Astrocyte (in vitro differentiated cells and primary cell): Measurements from ENCODE around the gene LINGO3. TPM values are rescaled to one million over a fixed set of nuclear protein-coding genes. Genes with fewer than 3 reads are reported as not detected.

Experiments
- DNase-seq: peaks from one replicate; pipeline ENCODE4 v3.0.0-alpha.2; 2010; ENCODE audit warnings: low read depth
- FAIRE-seq: peaks from 2 replicates; lab custom pipeline; 2011; peaks lifted over from hg19 to GRCh38; lab: Jason Lieb, UNC
- H2AFZ ChIP-seq: 2 replicates; pipeline ENCODE4 v1.6.0; 2012; ENCODE audit warnings: low read depth, low read length, inconsistent platforms
- H3K27ac ChIP-seq: 2 replicates; pipeline ENCODE4 v1.5.1; 2011; ENCODE audit warnings: low read depth, low read length, inconsistent platforms
- H3K27me3 ChIP-seq: 2 replicates; pipeline ENCODE4 v1.6.0; 2011; ENCODE audit warnings: low read length, inconsistent platforms; ENCODE audit not compliant: insufficient read depth
- H3K36me3 ChIP-seq: 2 replicates; pipeline ENCODE4 v1.5.1; 2011; ENCODE audit warnings: low read length, inconsistent platforms; ENCODE audit not compliant: insufficient read depth
- H3K4me1 ChIP-seq: 2 replicates; pipeline ENCODE4 v1.5.1; 2011; ENCODE audit warnings: low read length, inconsistent platforms; ENCODE audit not compliant: insufficient read depth
- H3K4me2 ChIP-seq: 2 replicates; pipeline ENCODE4 v1.6.0; 2012; ENCODE audit warnings: low read length, inconsistent platforms
- H3K4me3 ChIP-seq: 2 replicates; pipeline ENCODE4 v1.5.1; 2011; ENCODE audit warnings: low read depth, mild to moderate bottlenecking, low read length, inconsistent platforms; ENCODE audit not compliant: insufficient read depth
- H3K79me2 ChIP-seq: 2 replicates; pipeline ENCODE4 v1.6.0; 2012; ENCODE audit warnings: mild to moderate bottlenecking, low read length, inconsistent platforms; ENCODE audit not compliant: insufficient read depth
- H3K9ac ChIP-seq: 2 replicates; pipeline ENCODE4 v1.6.0; 2012; ENCODE audit warnings: mild to moderate bottlenecking, low read length, inconsistent platforms
- H3K9me3 ChIP-seq: 2 replicates; pipeline ENCODE4 v1.5.1; 2012; ENCODE audit warnings: low read depth, mild to moderate bottlenecking, low read length, inconsistent platforms; ENCODE audit not compliant: insufficient read depth
- H4K20me1 ChIP-seq: 2 replicates; pipeline ENCODE4 v1.6.0; 2012; ENCODE audit warnings: low read length, inconsistent platforms; ENCODE audit not compliant: insufficient read depth
- H3K27ac Mint-ChIP-seq: one replicate; pipeline ENCODE4 v1.8.0; 2021; ENCODE audit warnings: mild to moderate bottlenecking, mixed read lengths; ENCODE audit not compliant: unreplicated experiment
- H3K27me3 Mint-ChIP-seq: one replicate; pipeline ENCODE4 v1.8.0; 2021; ENCODE audit warnings: low read depth, mixed read lengths; ENCODE audit not compliant: unreplicated experiment
- H3K36me3 Mint-ChIP-seq: one replicate; pipeline ENCODE4 v1.8.0; 2021; ENCODE audit warnings: low read depth, mixed read lengths; ENCODE audit not compliant: unreplicated experiment
- H3K4me1 Mint-ChIP-seq: one replicate; pipeline ENCODE4 v1.8.0; 2021; ENCODE audit warnings: low read depth, mixed read lengths; ENCODE audit not compliant: unreplicated experiment
- H3K4me3 Mint-ChIP-seq: one replicate; pipeline ENCODE4 v1.8.0; 2021; ENCODE audit warnings: mild to moderate bottlenecking, moderate library complexity, mixed read lengths; ENCODE audit not compliant: unreplicated experiment
- H3K9me3 Mint-ChIP-seq: one replicate; pipeline ENCODE4 v1.8.0; 2021; ENCODE audit warnings: mild to moderate bottlenecking, mixed read lengths; ENCODE audit not compliant: unreplicated experiment
- CTCF ChIP-seq: IDR thresholded peaks from 2 replicates; pipeline ENCODE4 v1.5.1; 2011; ENCODE audit warnings: low read depth, mild to moderate bottlenecking, inconsistent platforms, low read length, moderate library complexity; ENCODE audit not compliant: insufficient read depth
- EZH2 ChIP-seq: IDR thresholded peaks from 2 replicates; pipeline ENCODE4 v1.6.1; 2012; ENCODE audit warnings: mild to moderate bottlenecking, low read length, inconsistent platforms; ENCODE audit not compliant: insufficient read depth
- total RNA-seq: library from RNA; stranded (reverse); gene quantifications from 2 replicates; pipeline ENCODE4 v1.2.1, GENCODE V29; 2021

The LINGO3 gene
- total RNA-seq, 1 donor from 2014 or later, result not detected

- DNase-seq, result no peak
- Mint-ChIP-seq H3K27me3 (peaks cover 2% of the 10 kb centered on the region), H3K9me3 (peaks cover 7% of the 10 kb centered on the region), H3K36me3 (peaks cover 3% of the 10 kb centered on the region), H3K4me3 (no peak overlapping the region), H3K27ac (no peak overlapping the region), H3K4me1 (no peaks in the 10 kb centered on the region)
- peaks cover 7% of the 10 kb centered on the region for H3K9me3 ChIP-seq
- peaks cover 2% of the 10 kb centered on the region for H3K36me3 ChIP-seq
- no peaks in the 10 kb centered on the region for H3K4me1 ChIP-seq
- H3K27ac ChIP-seq, result no peak overlapping the region
- TF ChIP-seq EZH2 (no peak), CTCF (no peak)
- no peak overlapping the region for H2AFZ ChIP-seq
- H4K20me1 ChIP-seq, result no peaks in the 10 kb centered on the region
- no peak overlapping the region for H3K4me3 ChIP-seq
- FAIRE-seq, result no peak
- no peaks in the 10 kb centered on the region for H3K79me2 ChIP-seq
- no peak overlapping the region for H3K9ac ChIP-seq
- no peak overlapping the region for H3K4me2 ChIP-seq
- H3K27me3 ChIP-seq, result no peaks in the 10 kb centered on the region
Measured at GRCh38 chr19:2317756-2318155, 9.8 kb upstream of the LINGO3 start.

DNA sequence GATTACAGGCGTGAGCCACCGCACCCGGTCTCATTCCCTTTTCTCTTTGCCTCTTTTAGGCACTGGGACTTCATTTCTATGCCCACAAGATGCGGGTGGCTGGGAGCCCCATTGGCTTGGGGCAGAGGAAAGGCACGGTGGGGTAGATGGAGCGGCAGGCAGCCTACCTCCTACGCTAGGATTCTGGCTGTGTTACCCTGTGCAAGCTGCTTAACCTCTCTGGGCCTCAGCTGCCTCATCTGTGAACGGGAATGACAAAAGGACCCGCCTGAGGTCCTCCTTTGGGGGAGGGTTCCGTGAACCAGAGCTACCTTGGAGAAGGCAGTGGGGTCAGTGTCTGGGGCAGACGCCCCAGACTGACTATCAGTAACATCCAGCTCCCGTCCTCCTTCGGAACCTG lies 9.3 kb upstream of the LINGO3 start:
- peaks cover 2% of the 10 kb centered on the region for H3K36me3 ChIP-seq
- H3K4me1 Mint-ChIP-seq, result no peaks in the 10 kb centered on the region
- peaks cover 7% of the 10 kb centered on the region for H3K9me3 Mint-ChIP-seq
- H3K9me3 ChIP-seq, result peaks cover 7% of the 10 kb centered on the region
- H3K9ac ChIP-seq, result no peak overlapping the region
- H3K27ac Mint-ChIP-seq, result no peak overlapping the region
- FAIRE-seq, result no peak
- DNase-seq, result no peak
- H3K4me3 Mint-ChIP-seq, result no peak overlapping the region
- no peaks in the 10 kb centered on the region for H3K4me1 ChIP-seq
- H2AFZ ChIP-seq, result no peak overlapping the region
- H3K4me2 ChIP-seq, result no peak overlapping the region
- peaks cover 2% of the 10 kb centered on the region for H3K27me3 Mint-ChIP-seq
- no peak overlapping the region for H3K4me3 ChIP-seq
- no peaks in the 10 kb centered on the region for H3K27me3 ChIP-seq
- H3K27ac ChIP-seq, result no peak overlapping the region
- H3K36me3 Mint-ChIP-seq, result peaks cover 3% of the 10 kb centered on the region
- TF ChIP-seq EZH2 (no peak), CTCF (no peak)
- no peaks in the 10 kb centered on the region for H4K20me1 ChIP-seq
- no peaks in the 10 kb centered on the region for H3K79me2 ChIP-seq

- no peaks in the 10 kb centered on the region for H3K27me3 ChIP-seq
- H3K9ac ChIP-seq, result no peak overlapping the region
- no peaks in the 10 kb centered on the region for H4K20me1 ChIP-seq
- no peaks in the 10 kb centered on the region for H3K79me2 ChIP-seq
- TF ChIP-seq EZH2 (no peak), CTCF (peak; percentile 32)
- peaks cover 7% of the 10 kb centered on the region for H3K9me3 ChIP-seq
- Mint-ChIP-seq H3K4me1 (no peaks in the 10 kb centered on the region), H3K9me3 (peaks cover 7% of the 10 kb centered on the region), H3K27me3 (peaks cover 7% of the 10 kb centered on the region), H3K4me3 (no peak overlapping the region), H3K27ac (no peak overlapping the region), H3K36me3 (peaks cover 3% of the 10 kb centered on the region)
- no peaks in the 10 kb centered on the region for H3K4me1 ChIP-seq
- H3K4me2 ChIP-seq, result peak overlapping the region; percentile 36
- DNase-seq (no peak), FAIRE-seq (no peak)
- no peak overlapping the region for H3K27ac ChIP-seq
- no peak overlapping the region for H3K4me3 ChIP-seq
- H2AFZ ChIP-seq, result peak overlapping the region; percentile 34
- no peaks in the 10 kb centered on the region for H3K36me3 ChIP-seq
Measured at GRCh38 chr19:2315818-2316353, 7.9 kb upstream of the LINGO3 start.
